Karpas-422 (cell line): ENCODE measurements around the gene CCDC196. TPM values are rescaled to one million over a fixed set of nuclear protein-coding genes. Genes with fewer than 3 reads are reported as not detected.
A peak's percentile ranks its signal among the peaks of the same experiment; 100 is the strongest.
"Not testable (repeated sequence)": the region's sequence is repeated elsewhere in the genome, so short reads cannot be mapped to it uniquely, and the experiment has no call there.

ENCODE experiments used
- DNase-seq: peaks from one replicate; pipeline ENCODE4 v3.0.0-alpha.2; 2015
- H2AFZ ChIP-seq: fragments of 200-600 bp; sonication (generic); 2 replicates; pipeline ENCODE4 v1.6.1; 2014; ENCODE audit warnings: antibody characterized with exemption, low read length, mixed read lengths
- H3K27ac ChIP-seq: fragments of 200-600 bp; sonication (generic); 2 replicates; pipeline ENCODE4 v1.5.1; 2014; ENCODE audit warnings: mild to moderate bottlenecking, low read length, moderate library complexity
- H3K27me3 ChIP-seq: fragments of 200-600 bp; sonication (generic); 2 replicates; pipeline ENCODE4 v1.6.1; 2014; ENCODE audit warnings: low read length, mixed read lengths
- H3K36me3 ChIP-seq: fragments of 200-600 bp; sonication (generic); 2 replicates; pipeline ENCODE4 v1.6.1; 2014; ENCODE audit warnings: low read length, mixed read lengths; ENCODE audit not compliant: insufficient read depth
- H3K4me1 ChIP-seq: fragments of 200-600 bp; sonication (generic); 2 replicates; pipeline ENCODE4 v1.6.1; 2014; ENCODE audit warnings: mild to moderate bottlenecking, low read length, mixed read lengths
- H3K4me2 ChIP-seq: fragments of 200-600 bp; sonication (generic); 2 replicates; pipeline ENCODE4 v1.6.1; 2014; ENCODE audit warnings: low read length, low read depth, mild to moderate bottlenecking; ENCODE audit not compliant: poor library complexity, severe bottlenecking
- H3K4me3 ChIP-seq: fragments of 200-600 bp; sonication (generic); 2 replicates; pipeline ENCODE4 v1.5.1; 2014; ENCODE audit warnings: mild to moderate bottlenecking, antibody characterized with exemption, low read length, mixed read lengths
- H3K79me2 ChIP-seq: fragments of 200-600 bp; sonication (generic); 2 replicates; pipeline ENCODE4 v1.6.1; 2014; ENCODE audit warnings: mild to moderate bottlenecking, low read length, mixed read lengths
- H3K9ac ChIP-seq: fragments of 200-600 bp; sonication (generic); 2 replicates; pipeline ENCODE4 v1.6.0; 2014; ENCODE audit warnings: low read length
- H3K9me2 ChIP-seq: fragments of 200-600 bp; sonication (generic), shearing (Covaris generic); replicated peaks from 2 replicates; pipeline ENCODE4 v1.6.0; 2014; ENCODE audit warnings: mild to moderate bottlenecking, low read length, moderate library complexity; ENCODE audit not compliant: insufficient read depth
- H3K9me3 ChIP-seq: fragments of 300-700, 200-600 bp; sonication (generic); 2 replicates; pipeline ENCODE4 v1.6.1; 2014; ENCODE audit warnings: low read length, mixed read lengths
- H4K20me1 ChIP-seq: fragments of 200-600 bp; sonication (generic); 2 replicates; pipeline ENCODE4 v1.6.1; 2014; ENCODE audit warnings: mild to moderate bottlenecking, antibody characterized with exemption, low read length, low read depth; ENCODE audit not compliant: insufficient read depth
- total RNA-seq: library from RNA; depleted of rRNA; stranded (reverse); fragments of >200 nt; shearing (Covaris generic); gene quantifications from 2 replicates; pipeline ENCODE4 v1.2.3, GENCODE V29; 2014; ENCODE audit warnings: low replicate concordance

CCDC196 gene
- total RNA-seq, 1 experiment from 2014 or later: not detected

DNA sequence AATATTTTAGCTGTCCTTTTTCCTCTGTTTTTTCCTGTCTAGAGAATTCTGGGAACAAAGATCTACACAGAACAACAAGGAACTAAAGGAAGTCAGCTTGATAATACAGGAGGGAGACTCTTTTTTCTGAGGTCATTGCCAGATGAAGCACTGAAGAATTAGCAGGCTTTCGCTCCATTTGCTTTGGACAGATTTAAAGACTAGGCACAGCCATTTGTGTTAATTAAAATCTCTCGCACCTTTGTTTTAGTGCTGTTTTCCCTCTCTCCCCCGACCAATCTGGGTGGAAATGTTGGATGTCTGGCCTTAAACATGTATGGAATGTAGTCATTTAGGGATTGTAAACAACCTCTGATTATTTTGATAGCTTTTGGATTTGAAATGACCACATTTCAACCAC is 12.1 kb downstream of the CCDC196 start:
- H4K20me1 ChIP-seq: no peaks in the 10 kb centered on the region
- H3K4me2 ChIP-seq: no peak overlapping the region
- no peak overlapping the region for H3K27ac ChIP-seq
- H3K4me1 ChIP-seq: no peaks in the 10 kb centered on the region
- H3K9me3 ChIP-seq: no peaks in the 10 kb centered on the region
- H3K4me3 ChIP-seq: no peak overlapping the region
- no peak overlapping the region for H2AFZ ChIP-seq
- no peaks in the 10 kb centered on the region for H3K79me2 ChIP-seq
- H3K27me3 ChIP-seq: no peaks in the 10 kb centered on the region
- H3K9ac ChIP-seq: no peak overlapping the region
- H3K36me3 ChIP-seq: no peaks in the 10 kb centered on the region
- no peak for DNase-seq
- H3K9me2 ChIP-seq: no peaks in the 10 kb centered on the region

DNA sequence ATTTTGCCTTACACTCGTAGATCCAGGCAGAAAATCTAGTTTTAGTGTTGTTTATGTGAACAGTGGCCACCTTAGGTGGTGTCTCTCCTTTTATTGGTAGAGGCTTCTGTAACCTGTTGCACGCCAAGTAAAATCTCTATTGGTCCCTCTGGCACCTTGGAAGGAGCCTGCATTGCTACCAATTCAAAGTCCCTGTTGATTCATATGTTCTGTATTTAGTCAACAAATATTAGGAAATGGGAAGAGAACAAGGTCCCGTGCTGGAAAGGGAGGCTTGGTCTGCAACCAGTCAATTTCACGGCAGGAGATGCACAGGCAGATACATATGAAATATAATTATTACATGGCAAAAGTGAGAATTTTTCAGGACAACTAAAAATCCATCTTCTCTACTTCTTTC is 15.4 kb downstream of the CCDC196 start:
- Histone ChIP-seq H3K4me2 (no peak overlapping the region), H3K4me1 (no peaks in the 10 kb centered on the region), H3K9me3 (no peaks in the 10 kb centered on the region), H3K27ac (no peak overlapping the region), H3K9me2 (no peaks in the 10 kb centered on the region), H3K9ac (no peak overlapping the region), H2AFZ (no peak overlapping the region), H4K20me1 (no peaks in the 10 kb centered on the region), H3K27me3 (no peaks in the 10 kb centered on the region), H3K79me2 (no peaks in the 10 kb centered on the region), H3K36me3 (no peaks in the 10 kb centered on the region), H3K4me3 (no peak overlapping the region)
- DNase-seq: no peak

DNA sequence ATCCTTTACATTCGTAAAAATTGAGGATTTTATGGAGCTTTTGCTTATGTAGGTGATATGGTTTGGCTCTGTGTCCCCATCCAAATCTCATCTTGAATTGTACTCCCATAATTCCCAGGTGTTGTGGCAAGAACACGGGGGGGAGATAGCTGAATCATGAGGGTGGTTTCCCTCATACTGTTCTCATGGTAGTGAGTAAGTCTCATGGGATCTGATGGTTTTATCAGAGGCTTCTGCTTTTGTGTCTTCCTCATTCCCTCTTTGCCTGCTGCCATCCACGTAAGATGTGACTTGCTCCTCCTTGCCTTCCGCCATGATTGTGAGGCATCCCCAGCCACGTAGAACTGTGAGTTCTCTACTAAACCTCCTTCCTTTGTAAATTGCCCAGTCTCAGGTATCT is 16.7 kb downstream of the CCDC196 start:
- H3K4me1 ChIP-seq: peaks cover 10% of the 10 kb centered on the region
- not testable (repeated sequence) for H3K9ac ChIP-seq, H3K9me3 ChIP-seq, H3K9me2 ChIP-seq, H3K27me3 ChIP-seq, H2AFZ ChIP-seq, H3K79me2 ChIP-seq, H3K27ac ChIP-seq, DNase-seq, H4K20me1 ChIP-seq, H3K36me3 ChIP-seq, H3K4me3 ChIP-seq, H3K4me2 ChIP-seq

DNA sequence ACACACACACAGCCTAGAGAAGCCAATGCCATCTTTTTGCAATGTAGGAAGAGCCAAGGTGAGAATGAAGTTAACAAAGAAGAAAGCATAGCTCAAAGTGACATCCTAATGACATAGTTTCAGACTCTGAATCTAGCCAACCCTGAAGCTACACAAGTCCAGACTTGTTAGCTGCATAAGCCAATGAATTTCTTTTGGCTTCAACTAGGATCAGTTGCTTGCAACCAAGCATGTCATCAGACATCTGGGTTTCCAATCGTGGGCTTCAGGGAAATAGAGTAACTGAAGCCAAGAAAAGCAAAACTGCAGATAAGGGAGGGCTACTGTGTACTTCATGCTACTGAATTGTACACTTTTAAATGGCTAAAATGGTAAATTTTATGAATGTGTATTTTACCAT is 17.4 kb downstream of the CCDC196 start:
- Histone ChIP-seq H3K79me2 (no peaks in the 10 kb centered on the region), H3K9me3 (no peaks in the 10 kb centered on the region), H3K9me2 (no peaks in the 10 kb centered on the region), H2AFZ (no peak overlapping the region), H4K20me1 (no peaks in the 10 kb centered on the region), H3K27me3 (no peaks in the 10 kb centered on the region), H3K4me2 (no peak overlapping the region), H3K4me1 (peaks cover 17% of the 10 kb centered on the region), H3K27ac (no peak overlapping the region), H3K36me3 (no peaks in the 10 kb centered on the region), H3K4me3 (no peak overlapping the region), H3K9ac (no peak overlapping the region)
- DNase-seq: no peak

DNA sequence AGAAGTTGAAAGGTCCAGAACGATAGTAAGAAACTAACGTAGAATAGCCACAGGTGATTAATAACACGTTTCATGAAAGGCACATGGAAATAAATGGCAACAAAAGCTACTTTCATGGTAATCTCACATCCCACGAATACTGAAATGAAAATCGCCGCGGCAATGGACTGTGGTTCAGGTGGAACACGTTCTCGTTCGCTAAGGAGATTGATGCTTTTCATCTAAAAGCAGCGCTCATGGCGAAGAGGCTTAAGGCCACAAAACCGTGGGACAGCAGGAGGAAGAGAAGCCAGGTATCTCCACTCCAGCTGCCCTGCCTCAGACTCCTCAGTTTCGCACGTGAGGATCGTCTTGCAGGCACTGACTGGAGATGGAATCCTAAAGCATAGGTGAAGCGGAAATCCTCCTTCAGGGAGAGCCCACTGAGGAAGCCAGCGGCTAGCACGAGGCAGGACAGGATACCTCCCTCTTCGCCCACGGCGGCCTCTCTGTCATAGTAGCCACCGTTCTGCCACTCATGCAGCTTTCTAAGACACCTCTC is 21.1 kb downstream of the CCDC196 start:
- H3K9me2 ChIP-seq: no peaks in the 10 kb centered on the region
- peak overlapping the region; percentile 77 for H3K4me2 ChIP-seq
- H4K20me1 ChIP-seq: peaks cover 13% of the 10 kb centered on the region
- H3K4me1 ChIP-seq: peaks cover 27% of the 10 kb centered on the region
- no peaks in the 10 kb centered on the region for H3K9me3 ChIP-seq
- peak overlapping the region; percentile 99 for H2AFZ ChIP-seq
- H3K9ac ChIP-seq: peak overlapping the region; percentile 72
- H3K79me2 ChIP-seq: no peaks in the 10 kb centered on the region
- peak overlapping the region; percentile 74 for H3K4me3 ChIP-seq
- H3K27ac ChIP-seq: no peak overlapping the region
- H3K36me3 ChIP-seq: no peaks in the 10 kb centered on the region
- DNase-seq: no peak
- H3K27me3 ChIP-seq: no peaks in the 10 kb centered on the region

DNA sequence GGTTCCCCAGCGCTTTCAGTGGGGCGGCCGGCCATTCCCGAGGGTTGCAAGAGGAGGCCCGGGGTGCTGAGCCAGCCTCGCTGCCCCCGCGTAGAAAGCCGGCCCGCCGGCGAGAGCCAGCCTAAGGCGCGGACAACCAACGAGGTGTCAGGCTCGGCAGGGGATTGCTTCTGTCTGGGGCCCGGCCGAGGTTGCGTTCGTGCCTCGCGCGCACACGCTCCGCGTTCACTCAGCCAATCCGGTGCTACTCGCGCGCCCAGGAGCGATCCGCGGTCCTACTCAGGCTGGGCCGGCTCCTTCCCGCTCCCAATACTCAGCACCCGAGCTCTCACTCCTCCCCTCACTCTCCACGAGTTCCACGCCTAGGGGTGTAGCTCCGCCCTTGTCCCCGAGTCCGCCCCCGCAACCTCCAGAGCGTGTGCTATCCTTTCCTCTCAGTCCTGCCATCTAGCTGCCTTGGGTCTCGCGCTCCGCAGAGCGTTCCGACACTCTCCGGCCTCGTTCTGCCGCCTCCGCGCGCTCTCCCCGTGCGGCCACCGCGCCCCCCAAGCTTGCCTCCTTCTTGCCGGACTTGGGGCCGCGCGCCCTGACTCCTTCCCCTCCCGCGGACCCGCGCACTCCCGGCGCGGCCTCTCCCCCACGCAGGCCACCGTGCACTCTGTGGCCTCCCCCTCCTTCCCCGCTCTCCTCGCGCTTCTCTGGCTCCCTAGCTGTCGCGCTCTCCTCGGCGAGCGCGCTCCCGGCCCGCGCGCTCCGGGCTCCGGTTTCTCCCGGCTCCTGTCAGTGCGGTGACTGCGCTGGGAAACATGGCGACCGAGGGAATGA is 21.8 kb downstream of the CCDC196 start, which contains the start of gene GPHN:
TSS of gene GPHN (plus strand) at position 426 of the 825 bp plus-strand sequence.
- no peaks in the 10 kb centered on the region for H3K9me3 ChIP-seq
- DNase-seq: peak; percentile 95
- peaks cover 13% of the 10 kb centered on the region for H4K20me1 ChIP-seq
- H2AFZ ChIP-seq: peak within 1 kb of the TSS; percentile 99
- H3K9ac ChIP-seq: peak within 1 kb of the TSS; percentile 72
- peak within 1 kb of the TSS; percentile 77 for H3K4me2 ChIP-seq
- no peaks in the 10 kb centered on the region for H3K79me2 ChIP-seq
- H3K27ac ChIP-seq: no peak within 1 kb of the TSS
- no peaks in the 10 kb centered on the region for H3K9me2 ChIP-seq
- H3K4me1 ChIP-seq: peaks cover 27% of the 10 kb centered on the region
- H3K36me3 ChIP-seq: no peaks in the 10 kb centered on the region
- peak within 1 kb of the TSS; percentile 74 for H3K4me3 ChIP-seq
- no peaks in the 10 kb centered on the region for H3K27me3 ChIP-seq

DNA sequence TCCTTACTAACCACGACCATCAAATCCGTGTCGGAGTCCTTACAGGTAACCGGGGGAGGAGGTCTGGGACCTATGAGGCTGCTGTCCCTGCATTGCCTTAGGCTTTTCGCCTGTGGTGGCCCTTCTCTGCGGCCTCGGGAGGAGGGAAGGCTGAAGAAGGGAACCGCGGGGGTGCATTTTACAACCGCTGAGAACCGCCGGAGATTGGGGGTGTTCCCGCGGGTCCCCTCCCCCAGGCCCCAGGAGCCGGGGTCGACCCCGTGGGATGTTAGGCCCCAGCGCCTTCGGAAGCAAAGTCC is 22.3 kb downstream of the CCDC196 start:
- H3K9ac ChIP-seq: peak overlapping the region; percentile 72
- H4K20me1 ChIP-seq: peaks cover 13% of the 10 kb centered on the region
- no peak overlapping the region for H3K27ac ChIP-seq
- H3K4me2 ChIP-seq: peak overlapping the region; percentile 77
- H3K36me3 ChIP-seq: no peaks in the 10 kb centered on the region
- H3K9me3 ChIP-seq: no peaks in the 10 kb centered on the region
- H2AFZ ChIP-seq: peak overlapping the region; percentile 99
- H3K79me2 ChIP-seq: no peaks in the 10 kb centered on the region
- H3K4me3 ChIP-seq: peak overlapping the region; percentile 74
- H3K9me2 ChIP-seq: no peaks in the 10 kb centered on the region
- peaks cover 27% of the 10 kb centered on the region for H3K4me1 ChIP-seq
- no peak for DNase-seq
- no peaks in the 10 kb centered on the region for H3K27me3 ChIP-seq

DNA sequence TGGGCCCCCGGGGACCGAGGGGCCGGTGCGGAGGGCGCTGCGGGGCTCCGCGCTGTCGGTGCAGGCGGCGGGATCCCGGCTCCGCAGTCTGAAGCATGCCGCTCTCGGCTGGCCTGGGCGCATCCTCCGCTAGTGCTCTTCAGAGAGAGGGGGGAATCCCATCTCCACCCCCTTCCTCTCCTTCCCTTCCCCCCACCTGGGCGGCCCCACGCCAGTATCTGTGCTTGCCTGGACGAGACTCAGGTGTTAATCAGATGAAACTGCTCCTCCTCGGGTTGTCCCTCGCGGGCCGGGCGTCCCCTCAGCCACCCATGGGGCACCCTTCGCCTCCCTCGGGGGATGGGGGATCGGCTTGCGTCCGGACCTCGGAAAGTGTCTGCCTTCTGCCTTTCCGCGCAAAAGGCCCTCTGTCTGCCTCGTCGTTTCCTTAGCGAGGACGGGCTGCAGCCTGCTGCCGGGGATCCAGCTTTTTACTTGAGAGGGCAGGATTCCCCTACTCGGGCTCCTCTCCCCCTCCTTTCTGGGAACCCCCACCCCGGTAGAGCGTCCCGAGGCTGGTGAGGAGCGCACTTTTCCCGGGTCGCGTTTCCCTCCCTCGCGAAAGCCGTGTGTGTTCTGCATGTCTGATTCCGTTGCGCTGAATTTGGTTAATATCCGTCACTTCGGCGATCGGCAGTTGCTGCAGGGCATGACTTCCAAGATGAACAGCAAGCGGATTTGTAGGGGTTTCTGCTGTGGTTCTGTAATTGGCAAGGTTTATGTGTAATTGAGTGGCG is 22.9 kb downstream of the CCDC196 start:
- Histone ChIP-seq H3K9me2 (no peaks in the 10 kb centered on the region), H3K27me3 (no peaks in the 10 kb centered on the region), H3K36me3 (no peaks in the 10 kb centered on the region), H3K4me1 (peaks cover 27% of the 10 kb centered on the region), H2AFZ (peak overlapping the region; percentile 99), H3K4me2 (peak overlapping the region; percentile 77), H3K4me3 (peak overlapping the region; percentile 74), H3K9ac (peak overlapping the region; percentile 72), H3K27ac (no peak overlapping the region), H3K79me2 (no peaks in the 10 kb centered on the region), H3K9me3 (no peaks in the 10 kb centered on the region), H4K20me1 (peaks cover 13% of the 10 kb centered on the region)
- peak; percentile 48 for DNase-seq
